Aortic smooth muscle cell (primary cell): ENCODE measurements around the gene KIR3DL2. TPM values are rescaled to one million over a fixed set of nuclear protein-coding genes. Genes with fewer than 3 reads are reported as not detected.

ENCODE experiments used
- total RNA-seq: library from RNA; depleted of rRNA; stranded (reverse); fragments of >200 nt; gene quantifications from 2 replicates; pipeline ENCODE4 v1.2.3, GENCODE V29; 2014

Gene KIR3DL2
- not detected in 2 replicates for total RNA-seq

GRCh38 chr19:54850061-54850640 is at the start of gene KIR3DL2:
KIR3DL2 (plus strand) TSS chr19:54850443; CDS start chr19:54850476, 33 bp downstream.

GRCh38 chr19:54803410-54803809 is 46.8 kb upstream of the KIR3DL2 start, which contains the start of gene KIR2DL4:
KIR2DL4 (plus strand) TSS chr19:54803610; CDS start chr19:54803652, 42 bp downstream.

GRCh38 chr19:54816251-54816650 is 34.0 kb upstream of the KIR3DL2 start, which contains the start of gene KIR3DL1:
KIR3DL1 (plus strand) TSS chr19:54816468.

GRCh38 chr19:54832496-54832895 is 17.7 kb upstream of the KIR3DL2 start, which contains the start of gene KIR2DS4:
KIR2DS4 (plus strand) TSS chr19:54832676.

GRCh38 chr19:54873990-54874389 is 23.7 kb downstream of the KIR3DL2 start, which contains the start of gene FCAR:
FCAR (plus strand) TSS chr19:54874235; CDS start chr19:54874290, 55 bp downstream.

GRCh38 chr19:54905803-54906511 is 55.7 kb downstream of the KIR3DL2 start, which contains the start of gene NCR1:
NCR1 (plus strand) TSS chr19:54906148; CDS start chr19:54906188, 40 bp downstream.

Other genes with a start within 250 kb of the KIR3DL2 start
- not detected in 2 replicates for gene LILRB1, start 220.0 kb upstream of the KIR3DL2 start, total RNA-seq
- not detected in 2 replicates for gene LILRB4, start 187.5 kb upstream of the KIR3DL2 start, total RNA-seq
- gene KIR3DL3, start 126.0 kb upstream of the KIR3DL2 start, total RNA-seq = not detected in 2 replicates
- not detected in 2 replicates for gene KIR2DL3, start 111.9 kb upstream of the KIR3DL2 start, total RNA-seq
- gene KIR2DL1, start 80.7 kb upstream of the KIR3DL2 start, total RNA-seq = not detected in 2 replicates
- gene KIR2DL4, start 46.8 kb upstream of the KIR3DL2 start, total RNA-seq = not detected in 2 replicates
- gene KIR3DL1, start 34.0 kb upstream of the KIR3DL2 start, total RNA-seq = not detected in 2 replicates
- not detected in 2 replicates for gene KIR2DS4, start 17.8 kb upstream of the KIR3DL2 start, total RNA-seq
- not detected in 2 replicates for gene FCAR, start 23.8 kb downstream of the KIR3DL2 start, total RNA-seq
- not detected in 2 replicates for gene NCR1, start 55.7 kb downstream of the KIR3DL2 start, total RNA-seq
- gene NLRP7, start 97.1 kb downstream of the KIR3DL2 start, total RNA-seq = not detected in 2 replicates
- gene NLRP2, start 115.9 kb downstream of the KIR3DL2 start, total RNA-seq = 0.13 TPM in 1 of 2 replicates, not detected in the other
- not detected in 2 replicates for gene GP6, start 187.8 kb downstream of the KIR3DL2 start, total RNA-seq
- gene RDH13, start 212.7 kb downstream of the KIR3DL2 start, total RNA-seq = 7.3 and 9.5 TPM in 2 replicates
- gene EPS8L1, start 225.4 kb downstream of the KIR3DL2 start, total RNA-seq = 0.53 and 0.75 TPM in 2 replicates